ENCODE results near the gene SLC27A5.
"Not testable (repeated sequence)": the region's sequence is repeated elsewhere in the genome, so short reads cannot be mapped to it uniquely, and the experiment has no call there.

The SLC27A5 gene

GRCh38 chr19:58550362-58551122 lies 38.8 kb upstream of the SLC27A5 start:
- no peak for DNase-seq

- no peak for DNase-seq
Observed at GRCh38 chr19:58549664-58550361, 38.0 kb upstream of the SLC27A5 start.

- no peak for DNase-seq
Observed at GRCh38 chr19:58548859-58549663, 37.3 kb upstream of the SLC27A5 start.

GRCh38 chr19:58547323-58548312 lies 35.8 kb upstream of the SLC27A5 start:
- no peak for DNase-seq

- no peak for DNase-seq
Observed at GRCh38 chr19:58546019-58546530, 34.3 kb upstream of the SLC27A5 start.

GRCh38 chr19:58545286-58546018 lies 33.7 kb upstream of the SLC27A5 start:
- no peak for DNase-seq

GRCh38 chr19:58544591-58545285 lies 32.9 kb upstream of the SLC27A5 start:
- DNase-seq = peak; percentile 24

- DNase-seq = peak; percentile 100
Observed at GRCh38 chr19:58543826-58544590, 32.2 kb upstream of the SLC27A5 start, which contains the start of gene TRIM28. TSS of gene TRIM28 (plus strand) at chr19:58544064. CDS start at chr19:58544758, 694 bp downstream.

GRCh38 chr19:58542641-58543372 lies 31.0 kb upstream of the SLC27A5 start:
- not testable (repeated sequence) for DNase-seq

- not testable (repeated sequence) for DNase-seq
Observed at GRCh38 chr19:58539169-58539559, 27.4 kb upstream of the SLC27A5 start.

GRCh38 chr19:58538257-58539168 lies 26.7 kb upstream of the SLC27A5 start:
- DNase-seq = peak; percentile 47

- DNase-seq = no peak
Observed at GRCh38 chr19:58536852-58537798, 25.3 kb upstream of the SLC27A5 start.

GRCh38 chr19:58535857-58536256 lies 24.1 kb upstream of the SLC27A5 start:
- DNase-seq = no peak

GRCh38 chr19:58531034-58531840 lies 19.4 kb upstream of the SLC27A5 start:
- DNase-seq = no peak

GRCh38 chr19:58529405-58529804 lies 17.6 kb upstream of the SLC27A5 start:
- no peak for DNase-seq

GRCh38 chr19:58522709-58523108 lies 10.9 kb upstream of the SLC27A5 start:
- DNase-seq = no peak
